Stomach (tissue), 4 donors: ENCODE data around the gene POLR1C.

Experiments
- CTCF ChIP-seq, 7 experiments: fragments of 450-650 bp in 4 of 7; fragments of 200-600 bp in 3 of 7; sonication (generic) in 3 of 7; IDR thresholded peaks; one replicate each; pipeline ENCODE4 v1.5.1; 2016 to 2019; ENCODE audit warnings: antibody characterized with exemption in 7 of 7, control low read depth in 2 of 7, mild to moderate bottlenecking in 1 of 7
- EP300 ChIP-seq: sonication (generic); formaldehyde crosslinking; IDR thresholded peaks from one replicate; pipeline ENCODE4 v1.6.1; 2017; ENCODE audit warnings: antibody characterized with exemption
- POLR2A ChIP-seq, 4 donors: fragments of 450-650 bp; IDR thresholded peaks; one replicate each; pipeline ENCODE4 v1.6.1; 2016; ENCODE audit warnings: antibody characterized with exemption in 4 of 4, control low read depth in 2 of 4, mild to moderate bottlenecking in 1 of 4, moderate library complexity in 1 of 4
- POLR2AphosphoS5 ChIP-seq, 3 donors: sonication (generic); formaldehyde crosslinking; IDR thresholded peaks; one replicate each; pipeline ENCODE4 v1.6.1; 2016; ENCODE audit warnings: antibody characterized with exemption in 3 of 3

- TF ChIP-seq POLR2A (IDR thresholded peaks at IDR 0.05) (no peak), POLR2AphosphoS5 (IDR thresholded peaks at IDR 0.05) (no peak), CTCF (IDR thresholded peaks at IDR 0.05) (no peak), EP300 (no peak)
These were observed 54.1 kb downstream of the POLR1C start for GRCh38 chr6:43570876-43571441.
